ENCODE measurements around the gene DENND2C. TPM values are rescaled to one million over a fixed set of nuclear protein-coding genes. Genes with fewer than 3 reads are reported as not detected.
A peak's percentile ranks its signal among the peaks of the same experiment; 100 is the strongest.
"Not testable (repeated sequence)": the region's sequence is repeated elsewhere in the genome, so short reads cannot be mapped to it uniquely, and the experiment has no call there.

Gene DENND2C
- total and polyA plus RNA-seq, 4 donors = 1.7 to 9.3 (median 3.3) TPM

GRCh38 chr1:114587203-114587991, 82.5 kb downstream of the DENND2C start:
- WGBS (ENCODE audit: insufficient coverage) = 89% methylated on average over 11 of the region's 16 CpGs
- no peak overlapping the region for H3K27ac ChIP-seq (ENCODE audit: low read depth, low read length)
- DNase-seq (ENCODE audit: low read depth in 4 of 6, low spot score in 6 of 6) = no peak

DNA sequence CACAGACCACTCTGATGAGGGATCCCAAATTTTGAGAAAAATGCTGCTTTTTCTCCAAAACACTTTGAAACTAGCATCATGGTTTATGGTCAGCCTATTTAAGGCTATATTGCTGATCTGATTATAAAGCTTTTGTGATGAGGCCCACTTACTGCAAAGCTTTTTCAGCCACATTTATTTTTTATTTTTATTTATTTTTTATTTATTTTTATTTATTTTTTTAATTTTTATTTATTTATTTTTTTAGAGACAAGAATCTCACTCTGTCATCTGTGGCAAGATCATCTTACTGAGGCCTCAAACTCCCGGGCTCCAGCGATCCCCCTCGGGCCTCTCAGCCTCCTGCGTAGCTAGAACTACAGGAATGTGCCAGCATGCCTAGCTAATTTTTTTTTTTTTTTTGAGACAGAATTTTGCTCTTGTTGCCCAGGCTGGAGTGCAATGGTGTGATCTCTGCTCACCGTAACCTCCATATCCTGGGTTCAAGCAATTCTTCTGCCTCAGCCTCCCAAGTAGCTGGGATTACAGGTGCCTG, 83.3 kb downstream of the DENND2C start:
- no peaks in the 10 kb centered on the region for H3K27me3 ChIP-seq (ENCODE audit: control insufficient read depth, insufficient read depth, low read length)
- H3K27ac ChIP-seq (ENCODE audit: low read depth, low read length) = no peak overlapping the region
- WGBS (ENCODE audit: insufficient coverage) = 87% methylated on average over 4 of the region's 5 CpGs
- no peaks in the 10 kb centered on the region for H3K9me3 ChIP-seq (ENCODE audit: control insufficient read depth, insufficient read depth, low read length)
- no peak overlapping the region for H3K4me3 ChIP-seq (ENCODE audit: low read depth, low read length)
- peaks cover 8% of the 10 kb centered on the region for H3K4me1 ChIP-seq (ENCODE audit: control insufficient read depth, insufficient read depth, low read length)
- no peak for DNase-seq (ENCODE audit: low read depth in 4 of 6, low spot score in 6 of 6)
- H3K36me3 ChIP-seq (ENCODE audit: control insufficient read depth, insufficient read depth, low read length) = no peaks in the 10 kb centered on the region

More at GRCh38 chr1:114587203-114587991, 82.5 kb downstream of the DENND2C start:
- peaks cover 2% of the 10 kb centered on the region for H3K4me1 ChIP-seq (ENCODE audit: control insufficient read depth, insufficient read depth, low read length)
- H3K27me3 ChIP-seq (ENCODE audit: control insufficient read depth, insufficient read depth, low read length) = no peaks in the 10 kb centered on the region
- H3K4me3 ChIP-seq (ENCODE audit: low read depth, low read length) = no peak overlapping the region
- no peaks in the 10 kb centered on the region for H3K9me3 ChIP-seq (ENCODE audit: control insufficient read depth, insufficient read depth, low read length)
- no peaks in the 10 kb centered on the region for H3K36me3 ChIP-seq (ENCODE audit: control insufficient read depth, insufficient read depth, low read length)

- DNase-seq (ENCODE audit: low read depth in 4 of 6, low spot score in 6 of 6) = peak in 1 of 6 donors; percentile 26
- no CpG with 5 or more reads among the region's 1 CpG for WGBS (ENCODE audit: insufficient coverage)
- H3K27ac ChIP-seq (ENCODE audit: low read depth, low read length) = no peak overlapping the region
Measured at GRCh38 chr1:114585231-114585630, 84.6 kb downstream of the DENND2C start.

GRCh38 chr1:114581335-114582287, 88.2 kb downstream of the DENND2C start, which contains the start of gene BCAS2:
Gene BCAS2 (minus strand): TSS chr1:114581615. CDS start chr1:114581591, 24 bp downstream.
- Histone ChIP-seq H3K9me3 (ENCODE audit: control insufficient read depth, insufficient read depth, low read length) (no peaks in the 10 kb centered on the region), H3K27ac (ENCODE audit: low read depth, low read length) (peak within 1 kb of the TSS; percentile 91), H3K4me3 (ENCODE audit: low read depth, low read length) (peak within 1 kb of the TSS; percentile 82), H3K4me1 (ENCODE audit: control insufficient read depth, insufficient read depth, low read length) (peaks cover 11% of the 10 kb centered on the region), H3K27me3 (ENCODE audit: control insufficient read depth, insufficient read depth, low read length) (no peaks in the 10 kb centered on the region), H3K36me3 (ENCODE audit: control insufficient read depth, insufficient read depth, low read length) (peaks cover 19% of the 10 kb centered on the region)
- under 1% methylated on average over 31 of the region's 40 CpGs for WGBS (ENCODE audit: insufficient coverage)
- peak; percentile 97 to 100 (median 98) for DNase-seq (ENCODE audit: low read depth in 4 of 6, low spot score in 6 of 6)

More at GRCh38 chr1:114585231-114585630, 84.6 kb downstream of the DENND2C start:
- no peaks in the 10 kb centered on the region for H3K27me3 ChIP-seq (ENCODE audit: control insufficient read depth, insufficient read depth, low read length)
- H3K9me3 ChIP-seq (ENCODE audit: control insufficient read depth, insufficient read depth, low read length) = no peaks in the 10 kb centered on the region
- no peaks in the 10 kb centered on the region for H3K36me3 ChIP-seq (ENCODE audit: control insufficient read depth, insufficient read depth, low read length)
- peaks cover 8% of the 10 kb centered on the region for H3K4me1 ChIP-seq (ENCODE audit: control insufficient read depth, insufficient read depth, low read length)
- H3K4me3 ChIP-seq (ENCODE audit: low read depth, low read length) = no peak overlapping the region

- H3K9me3 ChIP-seq (ENCODE audit: control insufficient read depth, insufficient read depth, low read length) = no peaks in the 10 kb centered on the region
- H3K4me3 ChIP-seq (ENCODE audit: low read depth, low read length) = no peak overlapping the region
- no CpG with 5 or more reads among the region's 2 CpGs for WGBS (ENCODE audit: insufficient coverage)
- peaks cover 53% of the 10 kb centered on the region for H3K36me3 ChIP-seq (ENCODE audit: control insufficient read depth, insufficient read depth, low read length)
- no peak overlapping the region for H3K27ac ChIP-seq (ENCODE audit: low read depth, low read length)
- H3K27me3 ChIP-seq (ENCODE audit: control insufficient read depth, insufficient read depth, low read length) = no peaks in the 10 kb centered on the region
- DNase-seq (ENCODE audit: low read depth in 4 of 6, low spot score in 6 of 6) = no peak
- peaks cover 4% of the 10 kb centered on the region for H3K4me1 ChIP-seq (ENCODE audit: control insufficient read depth, insufficient read depth, low read length)
Measured at GRCh38 chr1:114574365-114574764, 95.5 kb downstream of the DENND2C start.

DNA sequence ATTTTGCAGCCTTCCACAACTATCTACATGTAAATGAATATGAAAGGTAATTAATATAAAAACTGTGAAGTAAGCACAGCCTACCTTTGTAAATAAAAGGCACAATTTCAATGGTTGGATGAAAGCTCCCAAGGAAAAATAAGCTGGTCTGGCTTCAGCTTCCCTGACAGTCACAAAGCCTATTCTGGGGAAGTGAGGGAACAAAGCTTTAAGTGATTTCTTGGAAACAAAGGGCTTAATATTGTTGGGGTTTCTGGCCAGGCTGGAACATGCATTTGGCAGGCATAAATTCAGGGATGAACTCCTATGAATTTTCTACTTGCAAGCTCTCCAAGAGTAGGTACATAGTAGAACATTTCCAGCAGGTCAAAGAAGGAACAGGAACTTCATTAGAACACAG, 105.7 kb downstream of the DENND2C start:
- Histone ChIP-seq H3K9me3 (ENCODE audit: control insufficient read depth, insufficient read depth, low read length) (no peaks in the 10 kb centered on the region), H3K4me1 (ENCODE audit: control insufficient read depth, insufficient read depth, low read length) (no peaks in the 10 kb centered on the region), H3K27me3 (ENCODE audit: control insufficient read depth, insufficient read depth, low read length) (no peaks in the 10 kb centered on the region), H3K27ac (ENCODE audit: low read depth, low read length) (no peak overlapping the region), H3K36me3 (ENCODE audit: control insufficient read depth, insufficient read depth, low read length) (peaks cover 22% of the 10 kb centered on the region), H3K4me3 (ENCODE audit: low read depth, low read length) (no peak overlapping the region)
- DNase-seq (ENCODE audit: low read depth in 4 of 6, low spot score in 6 of 6) = no peak

GRCh38 chr1:114562978-114563510, 106.8 kb downstream of the DENND2C start:
- not testable (repeated sequence) for H3K27me3 ChIP-seq (ENCODE audit: control insufficient read depth, insufficient read depth, low read length); H3K4me1 ChIP-seq (ENCODE audit: control insufficient read depth, insufficient read depth, low read length); H3K27ac ChIP-seq (ENCODE audit: low read depth, low read length); DNase-seq (ENCODE audit: low read depth in 4 of 6, low spot score in 6 of 6); H3K9me3 ChIP-seq (ENCODE audit: control insufficient read depth, insufficient read depth, low read length); H3K4me3 ChIP-seq (ENCODE audit: low read depth, low read length)
- peaks cover 12% of the 10 kb centered on the region for H3K36me3 ChIP-seq (ENCODE audit: control insufficient read depth, insufficient read depth, low read length)
- WGBS (ENCODE audit: insufficient coverage) = no CpG with 5 or more reads among the region's 3 CpGs

- no peaks in the 10 kb centered on the region for H3K4me1 ChIP-seq (ENCODE audit: control insufficient read depth, insufficient read depth, low read length)
- no peaks in the 10 kb centered on the region for H3K27me3 ChIP-seq (ENCODE audit: control insufficient read depth, insufficient read depth, low read length)
- no CpG with 5 or more reads among the region's 1 CpG for WGBS (ENCODE audit: insufficient coverage)
- no peak for DNase-seq (ENCODE audit: low read depth in 4 of 6, low spot score in 6 of 6)
- peaks cover 5% of the 10 kb centered on the region for H3K36me3 ChIP-seq (ENCODE audit: control insufficient read depth, insufficient read depth, low read length)
- H3K9me3 ChIP-seq (ENCODE audit: control insufficient read depth, insufficient read depth, low read length) = no peaks in the 10 kb centered on the region
- H3K4me3 ChIP-seq (ENCODE audit: low read depth, low read length) = no peak overlapping the region
- no peak overlapping the region for H3K27ac ChIP-seq (ENCODE audit: low read depth, low read length)
Measured at GRCh38 chr1:114561333-114561732, 108.5 kb downstream of the DENND2C start.

GRCh38 chr1:114559356-114559755, 110.5 kb downstream of the DENND2C start:
- H3K36me3 ChIP-seq (ENCODE audit: control insufficient read depth, insufficient read depth, low read length) = no peaks in the 10 kb centered on the region
- 85% methylated on average over 2 of the region's 3 CpGs for WGBS (ENCODE audit: insufficient coverage)
- H3K4me3 ChIP-seq (ENCODE audit: low read depth, low read length) = no peak overlapping the region
- H3K4me1 ChIP-seq (ENCODE audit: control insufficient read depth, insufficient read depth, low read length) = no peaks in the 10 kb centered on the region
- H3K27ac ChIP-seq (ENCODE audit: low read depth, low read length) = no peak overlapping the region
- no peaks in the 10 kb centered on the region for H3K27me3 ChIP-seq (ENCODE audit: control insufficient read depth, insufficient read depth, low read length)
- no peak for DNase-seq (ENCODE audit: low read depth in 4 of 6, low spot score in 6 of 6)
- no peaks in the 10 kb centered on the region for H3K9me3 ChIP-seq (ENCODE audit: control insufficient read depth, insufficient read depth, low read length)
